ENCODE results near the gene CCR5AS.
A peak's percentile ranks its signal among the peaks of the same experiment; 100 is the strongest.

Gene CCR5AS

DNA sequence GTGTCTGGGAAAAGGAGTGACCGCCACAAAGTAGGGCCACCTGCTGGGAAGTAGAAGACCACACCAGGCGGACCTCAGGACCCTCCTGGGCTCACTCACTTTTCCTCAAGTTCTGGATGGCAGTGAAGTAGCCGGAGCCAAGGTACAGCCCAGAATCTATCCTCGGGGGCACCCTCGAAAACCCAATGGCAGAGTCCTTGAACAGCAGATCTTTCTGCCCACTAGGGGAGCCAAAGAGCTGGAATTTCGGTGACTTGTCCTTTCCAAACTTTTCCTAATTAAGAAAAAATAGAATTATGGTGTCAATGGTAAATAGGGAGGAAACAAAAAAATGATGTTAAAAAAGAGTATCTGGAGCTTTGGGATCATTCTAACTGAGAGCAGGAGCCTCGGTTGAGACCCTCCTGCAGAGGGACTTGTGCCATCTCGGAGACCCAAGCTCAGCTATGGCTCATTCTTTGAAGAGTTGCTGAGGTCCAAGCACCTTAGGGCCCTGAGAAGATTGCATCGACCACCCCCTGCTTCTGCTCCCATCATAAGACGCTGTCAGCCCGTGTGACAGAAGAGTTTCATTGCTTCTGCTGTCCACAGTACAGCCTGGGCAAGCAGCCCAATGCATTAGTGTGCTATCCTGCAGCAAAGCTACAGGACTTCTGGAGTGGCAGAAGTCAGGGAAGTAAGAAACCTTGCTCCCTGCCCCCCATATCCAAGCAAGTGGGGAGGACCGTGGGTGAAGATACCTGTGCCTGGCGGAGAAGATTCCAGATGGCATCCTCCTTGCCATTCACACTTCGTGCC lies 43.1 kb upstream of the CCR5AS start:
- Histone ChIP-seq H3K4me1 (ENCODE audit: insufficient read depth) (no peaks in the 10 kb centered on the region), H2AFZ (0 out of 2 replicates have a peak overlapping the region, but pooled peaks have one; percentile 32), H3F3A (replicated peaks; ENCODE audit: low read depth) (no peaks in the 10 kb centered on the region), H3K4me2 (no peak overlapping the region), H3K27me3 (ENCODE audit: insufficient read depth) (no peaks in the 10 kb centered on the region), H3K79me2 (replicated peaks; ENCODE audit: insufficient read depth) (no peaks in the 10 kb centered on the region), H3K36me3 (ENCODE audit: insufficient read depth) (no peaks in the 10 kb centered on the region), H3K27ac (ENCODE audit: low read depth) (no peak overlapping the region), H3K9me2 (ENCODE audit: insufficient read depth) (no peaks in the 10 kb centered on the region), H3K4me3 (no peak overlapping the region), H4K20me1 (replicated peaks; ENCODE audit: insufficient read depth) (no peaks in the 10 kb centered on the region)
- DNase-seq (ENCODE audit: low spot score) (peak; percentile 74), ATAC-seq (peak; percentile 82)
- no peaks in the 10 kb centered on the region for H3K9me3 Mint-ChIP-seq
- H3K27ac Mint-ChIP-seq: no peak overlapping the region
- no peak overlapping the region for H3K4me3 Mint-ChIP-seq
- TF ChIP-seq EZH2 (IDR thresholded peaks at IDR 0.05; ENCODE audit: low read depth, unreplicated experiment): no peak
- TF ChIP-seq, protein P1, sequence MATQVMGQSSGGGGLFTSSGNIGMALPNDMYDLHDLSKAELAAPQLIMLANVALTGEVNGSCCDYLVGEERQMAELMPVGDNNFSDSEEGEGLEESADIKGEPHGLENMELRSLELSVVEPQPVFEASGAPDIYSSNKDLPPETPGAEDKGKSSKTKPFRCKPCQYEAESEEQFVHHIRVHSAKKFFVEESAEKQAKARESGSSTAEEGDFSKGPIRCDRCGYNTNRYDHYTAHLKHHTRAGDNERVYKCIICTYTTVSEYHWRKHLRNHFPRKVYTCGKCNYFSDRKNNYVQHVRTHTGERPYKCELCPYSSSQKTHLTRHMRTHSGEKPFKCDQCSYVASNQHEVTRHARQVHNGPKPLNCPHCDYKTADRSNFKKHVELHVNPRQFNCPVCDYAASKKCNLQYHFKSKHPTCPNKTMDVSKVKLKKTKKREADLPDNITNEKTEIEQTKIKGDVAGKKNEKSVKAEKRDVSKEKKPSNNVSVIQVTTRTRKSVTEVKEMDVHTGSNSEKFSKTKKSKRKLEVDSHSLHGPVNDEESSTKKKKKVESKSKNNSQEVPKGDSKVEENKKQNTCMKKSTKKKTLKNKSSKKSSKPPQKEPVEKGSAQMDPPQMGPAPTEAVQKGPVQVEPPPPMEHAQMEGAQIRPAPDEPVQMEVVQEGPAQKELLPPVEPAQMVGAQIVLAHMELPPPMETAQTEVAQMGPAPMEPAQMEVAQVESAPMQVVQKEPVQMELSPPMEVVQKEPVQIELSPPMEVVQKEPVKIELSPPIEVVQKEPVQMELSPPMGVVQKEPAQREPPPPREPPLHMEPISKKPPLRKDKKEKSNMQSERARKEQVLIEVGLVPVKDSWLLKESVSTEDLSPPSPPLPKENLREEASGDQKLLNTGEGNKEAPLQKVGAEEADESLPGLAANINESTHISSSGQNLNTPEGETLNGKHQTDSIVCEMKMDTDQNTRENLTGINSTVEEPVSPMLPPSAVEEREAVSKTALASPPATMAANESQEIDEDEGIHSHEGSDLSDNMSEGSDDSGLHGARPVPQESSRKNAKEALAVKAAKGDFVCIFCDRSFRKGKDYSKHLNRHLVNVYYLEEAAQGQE (IDR thresholded peaks at IDR 0.05; ENCODE audit: unreplicated experiment): no peak
- TF ChIP-seq, protein P2, sequence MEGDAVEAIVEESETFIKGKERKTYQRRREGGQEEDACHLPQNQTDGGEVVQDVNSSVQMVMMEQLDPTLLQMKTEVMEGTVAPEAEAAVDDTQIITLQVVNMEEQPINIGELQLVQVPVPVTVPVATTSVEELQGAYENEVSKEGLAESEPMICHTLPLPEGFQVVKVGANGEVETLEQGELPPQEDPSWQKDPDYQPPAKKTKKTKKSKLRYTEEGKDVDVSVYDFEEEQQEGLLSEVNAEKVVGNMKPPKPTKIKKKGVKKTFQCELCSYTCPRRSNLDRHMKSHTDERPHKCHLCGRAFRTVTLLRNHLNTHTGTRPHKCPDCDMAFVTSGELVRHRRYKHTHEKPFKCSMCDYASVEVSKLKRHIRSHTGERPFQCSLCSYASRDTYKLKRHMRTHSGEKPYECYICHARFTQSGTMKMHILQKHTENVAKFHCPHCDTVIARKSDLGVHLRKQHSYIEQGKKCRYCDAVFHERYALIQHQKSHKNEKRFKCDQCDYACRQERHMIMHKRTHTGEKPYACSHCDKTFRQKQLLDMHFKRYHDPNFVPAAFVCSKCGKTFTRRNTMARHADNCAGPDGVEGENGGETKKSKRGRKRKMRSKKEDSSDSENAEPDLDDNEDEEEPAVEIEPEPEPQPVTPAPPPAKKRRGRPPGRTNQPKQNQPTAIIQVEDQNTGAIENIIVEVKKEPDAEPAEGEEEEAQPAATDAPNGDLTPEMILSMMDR (conservative IDR thresholded peaks at IDR 0.05; ENCODE audit: low read depth in 2 of 2): peak; percentile 65 to 80
- H3K36me3 Mint-ChIP-seq (ENCODE audit: low read depth): no peaks in the 10 kb centered on the region
- no peaks in the 10 kb centered on the region for H3K4me1 Mint-ChIP-seq
- H3K27me3 Mint-ChIP-seq (ENCODE audit: insufficient read depth, low read depth, poor library complexity): peaks cover 7% of the 10 kb centered on the region

DNA sequence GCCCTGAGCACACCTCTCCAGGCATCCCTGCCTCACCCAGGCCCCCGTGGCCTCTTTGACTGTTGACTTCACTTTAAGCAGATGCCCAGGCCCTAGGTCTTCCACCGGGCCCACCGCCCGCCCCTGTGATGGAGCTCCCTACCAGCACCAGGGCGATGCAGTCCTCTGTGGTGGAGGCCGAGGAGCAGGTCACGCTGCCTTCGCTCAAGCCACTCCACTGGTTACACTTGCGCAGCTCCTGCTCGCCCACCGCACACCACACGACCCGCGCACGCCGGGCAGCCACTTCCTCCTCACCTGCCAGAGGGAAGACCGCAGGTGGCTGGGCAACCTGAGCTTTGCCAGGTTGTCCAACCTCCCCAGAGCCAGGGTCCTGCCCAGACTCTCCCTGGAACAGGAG lies 41.9 kb upstream of the CCR5AS start:
- no peak overlapping the region for H3K4me3 ChIP-seq
- no peaks in the 10 kb centered on the region for H3K27me3 ChIP-seq (ENCODE audit: insufficient read depth)
- no peaks in the 10 kb centered on the region for H3K4me1 ChIP-seq (ENCODE audit: insufficient read depth)
- no peaks in the 10 kb centered on the region for H3K9me2 ChIP-seq (ENCODE audit: insufficient read depth)
- DNase-seq (ENCODE audit: low spot score) (no peak), ATAC-seq (no peak)
- no peaks in the 10 kb centered on the region for H3K36me3 Mint-ChIP-seq (ENCODE audit: low read depth)
- H3K4me3 Mint-ChIP-seq: no peak overlapping the region
- H3K9me3 Mint-ChIP-seq: no peaks in the 10 kb centered on the region
- no peaks in the 10 kb centered on the region for H3F3A ChIP-seq (replicated peaks; ENCODE audit: low read depth)
- H3K27me3 Mint-ChIP-seq (ENCODE audit: insufficient read depth, low read depth, poor library complexity): peaks cover 7% of the 10 kb centered on the region
- no peak overlapping the region for H3K27ac Mint-ChIP-seq
- no peaks in the 10 kb centered on the region for H3K4me1 Mint-ChIP-seq
- H3K27ac ChIP-seq (ENCODE audit: low read depth): no peak overlapping the region
- H4K20me1 ChIP-seq (replicated peaks; ENCODE audit: insufficient read depth): no peaks in the 10 kb centered on the region
- no peaks in the 10 kb centered on the region for H3K79me2 ChIP-seq (replicated peaks; ENCODE audit: insufficient read depth)
- H3K4me2 ChIP-seq: no peak overlapping the region
- TF ChIP-seq, protein P1 (IDR thresholded peaks at IDR 0.05; ENCODE audit: unreplicated experiment): no peak
- no peaks in the 10 kb centered on the region for H3K36me3 ChIP-seq (ENCODE audit: insufficient read depth)
- H2AFZ ChIP-seq: no peak overlapping the region

Measured in GM23338 (cell line).